Measurements from ENCODE around the gene SYT5. TPM values are rescaled to one million over a fixed set of nuclear protein-coding genes. Genes with fewer than 3 reads are reported as not detected.
A peak's percentile ranks its signal among the peaks of the same experiment; 100 is the strongest.

The SYT5 gene
- total and polyA plus RNA-seq, 2 of the 8 experiments (the other 6 are each of a cell fraction or from before 2014, with no cell fraction given) = 0.35 to 0.67 TPM

DNA sequence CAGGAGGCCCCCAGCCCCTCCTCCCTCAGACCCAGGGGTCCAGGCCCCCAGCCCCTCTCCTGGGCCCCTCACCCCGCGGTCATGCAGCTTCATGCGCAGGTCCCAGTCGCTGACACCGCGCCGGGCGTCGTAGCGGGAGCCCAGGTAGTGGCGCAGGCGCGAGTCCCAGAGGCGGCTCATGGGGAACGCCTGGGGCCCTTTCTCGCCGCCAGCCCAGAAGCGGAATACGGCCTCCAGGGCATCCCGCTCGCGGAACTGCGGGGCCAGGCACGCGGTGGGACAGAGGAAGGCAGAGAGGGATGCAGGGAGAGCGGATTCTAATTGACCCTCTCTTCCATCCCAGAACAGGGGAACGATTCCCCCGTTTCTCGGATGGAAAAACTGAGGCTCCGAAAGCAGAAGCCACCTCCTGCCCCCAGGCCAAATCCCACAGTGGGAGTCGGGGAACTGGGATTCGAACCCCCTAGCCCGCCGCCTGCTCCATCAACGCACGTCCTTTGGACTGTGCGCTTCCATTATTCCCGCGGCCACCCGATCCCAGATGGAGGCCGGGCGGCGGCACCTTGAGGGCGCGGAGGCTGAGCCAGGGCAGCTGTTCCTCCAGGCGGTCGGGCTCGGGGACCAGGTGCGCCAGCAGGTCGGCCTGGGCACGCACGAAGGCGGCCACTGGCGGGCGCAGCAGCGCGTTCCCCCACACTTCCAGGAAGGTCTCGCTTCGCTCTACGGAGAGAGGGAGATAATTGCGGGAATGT lies 18.3 kb downstream of the SYT5 start:
- Histone ChIP-seq H2BK20ac (ENCODE audit: low read length) (no peak overlapping the region), H4K8ac (ENCODE audit: extremely low read depth, insufficient read depth, low read length) (peak overlapping the region; percentile 8; the same call in 1 of the 2 replicates), H3K27ac (ENCODE audit: low read depth, low read length) (no peak overlapping the region), H3K4me2 (ENCODE audit: insufficient read depth in 1 of 2, low read depth in 2 of 2, low read length in 2 of 2) (peak overlapping the region; percentile 41 to 89), H2BK12ac (ENCODE audit: low read depth, low read length) (no peak overlapping the region), H3K23me2 (ENCODE audit: low read depth, low read length) (peaks cover 9% of the 10 kb centered on the region; the same call in 1 of the 2 replicates), H4K5ac (ENCODE audit: insufficient read length, low read depth, low read length) (no peak overlapping the region), H3K79me1 (ENCODE audit: low read depth, low read length) (no peaks in the 10 kb centered on the region), H2BK5ac (ENCODE audit: low read depth, low read length) (no peak overlapping the region), H3K4ac (replicated peaks; ENCODE audit: insufficient read length, low read depth, low read length) (no peak overlapping the region), H2BK120ac (replicated peaks; ENCODE audit: low read depth, low read length) (no peak overlapping the region), H3K4me1 (replicated peaks in 1 of 4; ENCODE audit: control insufficient read depth in 3 of 4, insufficient read depth in 4 of 4, low read length in 3 of 4) (peaks cover 3 to 25% (median 9%) of the 10 kb centered on the region in 4 experiments), H2AFZ (ENCODE audit: low read length) (no peak overlapping the region), H3K23ac (ENCODE audit: insufficient read length) (no peak overlapping the region), H3K9ac (replicated peaks in 1 of 4; ENCODE audit: extremely low read depth in 1 of 4, low read depth in 3 of 4, low read length in 3 of 4) (no peak overlapping the region), H3K18ac (ENCODE audit: extremely low read depth, low read length) (no peak overlapping the region), H3K4me3 (ENCODE audit: extremely low read depth in 1 of 4, insufficient read depth in 2 of 4, low read depth in 3 of 4, low read length in 4 of 4) (peak overlapping the region in 1 of 4 experiments; percentile 65; a peak in 4 of 8 replicates), H3K14ac (ENCODE audit: insufficient read length) (no peak overlapping the region), H2AK5ac (ENCODE audit: low read depth, low read length) (no peak overlapping the region), H4K20me1 (replicated peaks in 1 of 2; ENCODE audit: control insufficient read depth in 1 of 2, insufficient read depth in 2 of 2, low read length in 2 of 2) (peaks cover 0 to 1% of the 10 kb centered on the region in 2 experiments), H3K9me3 (ENCODE audit: insufficient read depth in 2 of 2, low read depth in 1 of 2, low read length in 1 of 2) (no peaks in the 10 kb centered on the region), H3K36me3 (ENCODE audit: control insufficient read depth in 2 of 4, insufficient read depth in 4 of 4, low read length in 3 of 4) (no peaks in the 10 kb centered on the region), H4K91ac (replicated peaks; ENCODE audit: insufficient read length, low read length) (no peak overlapping the region), H3K79me2 (ENCODE audit: control insufficient read depth in 1 of 2, insufficient read depth in 2 of 2, low read length in 2 of 2) (no peaks in the 10 kb centered on the region), H3K56ac (replicated peaks; ENCODE audit: insufficient read length, low read depth, low read length) (no peak overlapping the region), H2BK15ac (ENCODE audit: low read length) (no peak overlapping the region), H3K27me3 (replicated peaks in 1 of 4; ENCODE audit: control insufficient read depth in 3 of 4, extremely low read depth in 1 of 4, insufficient read depth in 3 of 4, low read length in 3 of 4) (peaks cover 5 to 16% (median 14%) of the 10 kb centered on the region in 4 experiments; a peak in 6 of 7 replicates)
- ChIA-PET CTCF (ENCODE audit: partially characterized antibody) (interaction anchor here (0.9 to 5.3 kb wide), 8 partner anchors 10 to 713 kb away, joined by 3 to 118 read pairs (median 10); partner anchors contain the start of gene LENG8), POLR2A (ENCODE audit: partially characterized antibody) (interaction anchor here (0.7 to 2.7 kb wide), 8 partner anchors 14 to 290 kb away, joined by 3 to 16 read pairs (median 4); partner anchors contain the start of gene UBE2S)
- DNase-seq (ENCODE audit: low read depth in 1 of 2, low spot score in 2 of 2) (no peak), FAIRE-seq (no peak)
- WGBS, 2 experiments (ENCODE audit: extremely low coverage in 1 of 2, insufficient coverage in 1 of 2, insufficient read length in 1 of 2, insufficient replicate concordance in 2 of 2, low coverage in 1 of 2, low lambda C conversion rate in 2 of 2, missing lambda C conversion rate in 1 of 2) = 49% methylated on average over 35 of the region's 61 CpGs; no CpG with 5 or more reads in 1 of the 2 experiments
- TF ChIP-seq HDAC6 (IDR thresholded peaks at IDR 0.05; ENCODE audit: low read depth, low read length) (no peak), RXRA (IDR thresholded peaks at IDR 0.05; ENCODE audit: insufficient read depth, low read depth, low read length) (no peak), ASH2L (IDR thresholded peaks at IDR 0.05; ENCODE audit: low read length) (no peak), BACH1 (IDR thresholded peaks at IDR 0.05; ENCODE audit: low read length) (no peak), NRF1 (IDR thresholded peaks at IDR 0.05; ENCODE audit: low read depth, low read length) (no peak), TAF1 (IDR thresholded peaks at IDR 0.05; ENCODE audit: low read depth, low read length) (no peak), RNF2 (IDR thresholded peaks at IDR 0.05; ENCODE audit: borderline replicate concordance, low read depth, low read length, missing control alignments, poor library complexity, severe bottlenecking) (peak; percentile 31), EP300 (IDR thresholded peaks at IDR 0.05; ENCODE audit: borderline replicate concordance in 1 of 2, low read depth in 2 of 2, low read length in 2 of 2) (no peak), HDAC2 (IDR thresholded peaks at IDR 0.05; ENCODE audit: borderline replicate concordance in 1 of 2, low read depth in 2 of 2, low read length in 2 of 2) (no peak; a peak in 1 of 4 replicates), JUND (IDR thresholded peaks at IDR 0.05; ENCODE audit: low read length) (no peak), PHF8 (conservative IDR thresholded peaks at IDR 0.05; ENCODE audit: low read depth, low read length) (no peak)

Measured in H1 (cell line).